HG03378 (cell line): Measurements from ENCODE around the gene GSTM1.
"Not testable (repeated sequence)": the region's sequence is repeated elsewhere in the genome, so short reads cannot be mapped to it uniquely, and the experiment has no call there.

Experiments
- ATAC-seq: cut with Tn5 transposase; IDR thresholded peaks from one replicate; pipeline ENCODE4 v1.9.1; 2021; ENCODE audit warnings: mild to moderate bottlenecking, moderate library complexity; ENCODE audit not compliant: unreplicated experiment

GSTM1 gene

DNA sequence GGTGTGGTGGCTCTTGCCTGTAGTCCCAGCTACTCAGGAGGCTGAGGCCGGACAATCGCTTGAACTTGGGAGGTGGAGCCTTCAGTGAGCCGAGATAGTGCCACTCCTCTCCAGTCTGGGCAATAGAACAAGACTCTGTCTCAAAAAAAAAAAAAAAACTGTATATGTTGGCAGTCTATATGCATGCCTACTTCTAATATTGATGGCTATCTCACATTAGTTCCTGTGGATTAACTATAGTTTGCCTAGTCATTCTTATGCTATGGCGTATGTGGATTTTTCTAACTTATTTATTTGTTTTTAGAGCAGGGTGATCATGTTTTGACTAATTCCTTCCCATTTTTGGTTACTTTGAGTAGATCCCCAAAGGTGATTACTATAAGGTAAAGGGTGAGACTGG, 9.4 kb downstream of the GSTM1 start:
- ATAC-seq = no peak

DNA sequence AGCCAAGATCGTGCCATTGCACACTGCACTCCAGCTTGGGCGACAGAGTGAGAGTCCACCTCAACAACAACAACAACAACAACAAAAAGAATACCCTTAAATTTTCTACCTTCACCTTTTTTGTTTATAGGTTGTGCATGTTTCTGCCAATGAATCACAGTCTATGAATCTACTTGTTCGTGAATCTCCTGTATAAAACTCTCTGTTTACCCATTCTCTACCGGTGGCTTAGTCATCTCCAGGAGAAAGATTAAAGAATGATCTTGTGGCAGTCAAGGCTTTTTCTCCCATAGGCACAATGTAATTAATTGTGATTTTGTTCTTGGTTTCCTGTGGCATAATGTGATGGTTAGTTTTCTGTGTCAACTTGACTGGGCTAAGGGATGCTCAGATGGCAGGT, 10.2 kb downstream of the GSTM1 start:
- ATAC-seq = not testable (repeated sequence)

DNA sequence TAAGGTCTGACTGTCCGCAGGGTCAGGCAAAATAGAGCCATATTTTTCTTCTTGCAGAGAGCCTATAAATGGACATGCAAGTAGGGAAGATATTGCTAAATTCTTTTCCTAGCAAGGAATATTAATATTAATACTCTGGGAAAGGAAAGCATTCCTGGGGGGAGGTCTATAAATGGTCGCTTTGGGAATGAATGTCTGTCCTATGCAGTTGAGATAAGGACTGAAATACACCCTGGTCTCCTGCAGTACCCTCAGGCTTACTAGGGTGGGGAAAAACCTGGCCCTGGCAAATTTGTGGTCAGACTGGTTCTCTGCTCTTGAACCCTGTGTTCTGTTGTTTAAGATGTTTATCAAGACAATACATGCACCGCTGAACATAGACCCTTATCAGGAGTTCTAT, 15.3 kb downstream of the GSTM1 start:
- ATAC-seq = not testable (repeated sequence)

DNA sequence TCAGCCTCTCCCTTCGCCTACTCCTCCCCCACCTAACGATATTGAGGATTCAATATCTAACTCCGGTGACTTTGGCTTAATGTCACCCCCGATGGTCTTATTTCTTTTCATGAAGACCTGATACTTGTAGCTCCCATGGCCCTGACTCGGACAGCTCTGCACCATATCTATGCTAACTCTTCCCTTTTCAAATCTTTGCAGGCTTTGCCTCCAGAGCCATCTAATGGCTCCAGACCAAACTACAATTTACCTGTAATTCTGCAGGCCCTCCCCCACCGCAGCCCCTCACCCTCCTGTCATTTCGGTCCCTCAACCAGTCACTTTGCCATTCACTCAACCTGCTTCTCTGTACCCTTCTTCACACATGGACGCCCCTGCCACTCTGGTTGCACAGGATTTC, 16.6 kb downstream of the GSTM1 start:
- ATAC-seq = no peak

DNA sequence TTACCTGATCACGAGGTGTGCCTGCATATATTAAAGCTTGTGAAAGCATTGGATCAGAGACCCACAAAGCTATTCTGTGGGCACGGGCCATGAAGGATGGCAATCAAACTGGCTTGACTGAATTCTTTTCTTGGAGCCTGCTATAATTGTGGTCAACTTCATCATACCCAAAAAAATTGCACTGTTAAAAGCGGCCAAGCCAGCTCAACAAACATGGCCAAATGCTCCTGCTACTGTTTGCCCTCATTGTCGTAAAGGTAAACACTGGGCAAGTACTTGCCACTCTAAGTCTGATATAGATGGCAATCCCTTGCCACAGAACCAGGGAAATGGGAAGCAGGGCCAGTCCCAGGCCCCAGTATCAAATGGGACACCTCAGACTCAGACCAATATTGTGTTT, 17.8 kb downstream of the GSTM1 start:
- no peak for ATAC-seq

DNA sequence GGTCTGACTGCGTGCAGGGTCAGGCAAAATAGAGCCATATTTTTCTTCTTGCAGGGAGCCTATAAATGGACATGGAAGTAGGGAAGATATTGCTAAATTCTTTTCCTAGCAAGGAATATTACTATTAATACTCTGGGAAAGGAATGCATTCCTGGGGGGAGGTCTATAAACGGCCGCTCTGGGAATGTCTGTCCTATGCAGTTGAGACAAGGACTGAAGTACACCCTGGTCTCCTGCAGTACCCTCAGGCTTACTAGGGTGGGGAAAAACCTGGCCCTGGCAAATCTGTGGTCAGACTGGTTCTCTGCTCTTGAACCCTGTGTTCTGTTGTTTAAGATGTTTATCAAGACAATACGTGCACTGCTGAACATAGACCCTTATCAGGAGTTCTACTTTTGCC, 21.3 kb downstream of the GSTM1 start:
- not testable (repeated sequence) for ATAC-seq

DNA sequence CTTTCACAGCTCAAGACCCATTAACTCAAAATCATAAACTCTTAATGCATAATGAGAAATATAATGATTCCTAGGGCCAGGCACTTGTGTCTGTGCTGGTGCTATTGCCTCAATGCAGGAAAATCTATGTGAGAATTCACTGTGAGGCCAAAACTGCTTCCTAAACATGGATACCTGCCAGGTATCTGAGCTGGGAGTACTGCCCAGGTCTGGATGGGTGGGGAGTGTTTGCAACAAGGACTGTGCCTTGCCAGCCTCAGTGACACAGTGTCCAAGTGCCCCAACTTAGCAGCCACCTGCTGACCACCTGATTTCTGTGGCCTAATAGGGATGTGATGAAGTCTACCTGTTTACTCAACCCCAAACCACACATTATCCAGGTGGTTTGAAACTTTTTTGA, 22.2 kb downstream of the GSTM1 start:
- ATAC-seq = not testable (repeated sequence)

DNA sequence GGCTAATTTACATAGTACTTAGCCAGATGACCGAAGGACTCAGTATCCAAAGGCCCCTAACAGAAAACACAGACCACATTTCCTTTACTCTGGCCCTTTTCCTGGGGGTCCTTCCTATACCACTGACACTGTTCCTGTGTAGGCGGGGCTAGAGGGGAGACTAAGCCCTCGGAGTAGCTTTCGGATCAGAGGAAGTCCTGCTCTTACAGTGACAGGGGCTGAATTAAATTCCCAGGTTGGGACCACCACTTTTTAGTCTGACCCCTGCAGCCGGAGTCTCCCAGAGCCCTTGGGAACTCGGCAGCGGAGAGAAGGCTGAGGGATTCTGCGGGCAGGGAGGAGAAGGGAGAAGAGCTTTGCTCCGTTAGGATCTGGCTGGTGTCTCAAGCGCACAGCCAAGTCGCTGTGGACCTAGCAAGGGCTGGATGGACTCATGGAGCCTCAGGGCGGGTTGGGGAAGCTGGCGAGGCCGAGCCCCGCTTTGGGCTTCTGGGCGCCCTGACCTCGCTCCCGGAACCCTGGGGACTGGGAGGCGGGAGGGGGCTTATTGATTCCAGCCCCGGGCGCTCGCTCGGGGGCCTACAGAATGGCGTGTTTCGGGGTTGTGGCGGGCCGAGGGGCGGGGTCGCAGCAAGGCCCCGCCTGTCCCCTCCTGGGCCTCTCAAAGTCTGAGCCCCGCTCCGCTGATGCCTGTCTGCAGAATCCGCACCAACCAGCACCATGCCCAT, 24.1 kb downstream of the GSTM1 start, which contains the start of gene GSTM5:
Gene GSTM5, plus strand, starts transcription at position 659 of the 728 bp plus-strand sequence. Its CDS starts 62 bp downstream, at position 721.
- not testable (repeated sequence) for ATAC-seq

DNA sequence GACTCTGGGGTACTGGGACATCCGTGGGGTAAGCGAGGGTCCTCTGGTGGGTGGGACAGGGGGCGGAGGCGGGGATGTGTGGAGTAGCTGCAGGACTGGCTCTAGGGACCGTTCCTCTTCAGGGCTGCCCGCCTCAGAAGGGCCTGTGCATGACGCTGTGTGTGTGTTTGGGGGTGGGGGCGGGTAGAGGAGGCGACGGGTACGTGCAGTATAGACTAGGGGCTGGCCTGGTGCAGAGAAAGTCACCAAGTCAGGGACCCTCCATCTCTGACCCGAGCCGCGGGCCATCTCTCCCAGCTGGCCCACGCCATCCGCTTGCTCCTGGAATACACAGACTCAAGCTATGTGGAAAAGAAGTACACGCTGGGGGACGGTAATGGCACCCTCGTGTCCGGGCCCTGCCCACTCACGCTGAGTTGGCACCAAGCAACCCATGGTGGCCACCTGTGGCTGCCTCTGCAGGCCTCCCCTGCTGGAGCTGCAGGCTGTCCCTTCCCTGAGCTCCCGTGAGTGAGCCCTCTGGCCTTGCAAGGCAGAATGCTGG, 24.8 kb downstream of the GSTM1 start:
- no peak for ATAC-seq

DNA sequence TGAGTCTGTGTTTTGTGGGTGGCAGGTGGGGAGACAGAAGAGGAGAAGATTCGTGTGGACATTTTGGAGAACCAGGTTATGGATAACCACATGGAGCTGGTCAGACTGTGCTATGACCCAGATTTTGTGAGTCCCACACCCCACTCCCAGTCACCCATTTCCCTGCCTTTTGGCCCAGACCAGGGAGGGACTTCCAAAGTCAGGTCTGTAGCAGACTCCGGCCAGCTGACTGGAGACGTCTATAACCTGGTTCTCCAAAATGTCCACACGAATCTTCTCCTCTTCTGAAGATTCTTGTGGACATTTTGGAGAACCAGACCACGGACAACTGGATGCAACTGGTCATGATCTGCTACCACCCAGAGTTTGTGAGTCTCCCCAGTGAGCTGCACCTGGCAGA, 26.0 kb downstream of the GSTM1 start:
- no peak for ATAC-seq

DNA sequence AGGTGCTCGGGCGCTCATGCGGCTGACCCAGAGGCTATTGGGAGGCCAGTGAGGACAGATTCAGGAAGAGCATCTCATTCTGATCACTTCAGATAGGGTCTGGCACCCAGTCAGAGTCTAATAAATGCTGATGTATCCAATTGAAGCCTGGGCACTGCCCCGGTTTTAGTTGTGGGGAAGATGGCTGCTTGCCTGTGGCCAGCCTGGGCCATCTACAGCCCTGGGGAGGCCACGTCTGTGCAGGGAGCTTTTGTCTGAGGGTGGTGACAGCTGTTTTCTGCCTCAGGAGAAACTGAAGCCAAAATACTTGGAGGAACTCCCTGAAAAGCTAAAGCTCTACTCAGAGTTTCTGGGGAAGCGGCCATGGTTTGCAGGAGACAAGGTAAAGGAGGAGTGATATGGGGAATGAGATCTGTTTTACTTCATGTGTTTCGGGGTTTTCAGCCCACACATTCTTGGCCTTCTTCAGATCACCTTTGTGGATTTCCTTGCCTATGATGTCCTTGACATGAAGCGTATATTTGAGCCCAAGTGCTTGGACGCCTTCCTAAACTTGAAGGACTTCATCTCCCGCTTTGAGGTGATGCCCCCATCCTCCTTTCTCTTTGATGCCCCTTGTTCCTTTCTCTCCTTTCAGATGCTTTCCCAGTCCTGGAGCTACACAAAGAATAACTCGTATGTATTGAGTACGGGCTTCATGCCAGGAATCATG, 27.2 kb downstream of the GSTM1 start:
- ATAC-seq = no peak

DNA sequence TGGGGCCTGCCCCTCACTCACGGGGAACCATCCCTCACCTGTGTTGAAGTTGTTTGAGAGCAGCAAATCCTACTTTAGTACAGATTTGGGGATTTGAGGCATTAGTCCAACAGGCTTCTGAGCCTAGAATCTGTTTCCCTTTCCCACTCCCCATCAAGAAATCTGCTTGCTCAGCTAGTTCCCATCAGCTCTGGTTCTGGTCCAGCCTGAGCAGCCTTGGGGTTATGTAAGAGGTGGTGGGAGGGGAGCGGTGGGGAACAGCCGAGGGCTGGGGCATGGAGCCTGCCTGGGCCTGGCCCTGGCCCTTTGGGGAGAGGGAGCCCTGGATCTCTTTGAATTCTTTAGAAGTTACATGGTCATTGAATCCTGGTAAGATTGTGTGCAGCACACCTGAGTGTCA, 28.5 kb downstream of the GSTM1 start:
- ATAC-seq = no peak

DNA sequence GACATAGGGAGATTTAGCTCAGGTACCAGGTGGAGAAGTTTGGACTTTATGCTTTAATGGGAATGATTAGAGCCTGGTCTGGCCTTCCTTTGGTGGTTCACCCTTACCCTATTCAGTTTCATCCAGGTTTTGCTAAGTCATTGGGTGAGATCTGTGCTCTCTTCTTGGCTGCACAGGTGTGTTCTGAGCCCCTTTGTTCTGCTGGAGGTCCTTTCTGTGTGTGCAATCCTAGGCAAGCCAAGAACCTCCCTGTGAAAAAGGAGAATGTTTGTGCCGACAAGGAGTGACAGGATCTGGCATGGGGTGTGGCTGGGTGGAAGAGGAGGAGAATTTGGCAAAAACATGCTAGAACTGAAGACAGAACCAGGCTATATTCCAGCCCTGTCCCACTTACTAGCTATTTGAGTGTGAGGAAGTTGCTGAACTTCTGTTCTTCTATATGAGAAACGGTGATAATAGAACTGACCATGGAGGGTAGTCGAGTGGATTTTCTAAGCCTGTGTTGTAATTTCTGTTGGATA, 29.0 kb downstream of the GSTM1 start:
- no peak for ATAC-seq

DNA sequence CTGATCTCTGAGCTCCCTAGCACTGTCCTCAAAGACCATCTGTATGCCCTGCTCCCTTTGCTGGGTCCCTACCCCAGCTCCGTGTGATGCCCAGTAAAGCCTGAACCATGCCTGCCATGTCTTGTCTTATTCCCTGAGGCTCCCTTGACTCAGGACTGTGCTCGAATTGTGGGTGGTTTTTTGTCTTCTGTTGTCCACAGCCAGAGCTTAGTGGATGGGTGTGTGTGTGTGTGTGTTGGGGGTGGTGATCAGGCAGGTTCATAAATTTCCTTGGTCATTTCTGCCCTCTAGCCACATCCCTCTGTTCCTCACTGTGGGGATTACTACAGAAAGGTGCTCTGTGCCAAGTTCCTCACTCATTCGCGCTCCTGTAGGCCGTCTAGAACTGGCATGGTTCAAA, 30.1 kb downstream of the GSTM1 start:
- no peak for ATAC-seq

DNA sequence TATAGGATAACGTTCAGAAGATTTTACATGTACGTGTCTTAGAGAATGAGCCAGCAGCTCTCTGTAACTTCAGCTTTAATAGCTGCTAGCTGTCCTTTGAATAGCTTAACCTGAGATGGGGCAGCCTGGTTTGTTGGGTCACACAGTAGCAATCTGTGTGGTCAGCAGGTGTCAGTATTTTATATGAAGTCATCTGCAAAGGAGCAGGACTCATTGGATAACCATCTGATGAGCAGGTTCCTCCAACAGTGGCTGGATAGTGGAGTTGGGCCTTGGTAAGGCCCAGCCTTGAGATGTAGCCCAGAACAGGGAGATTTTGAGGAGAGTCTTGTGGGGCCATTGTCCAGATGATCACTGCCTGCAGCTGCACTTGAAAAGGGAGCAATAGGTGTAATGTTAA, 30.9 kb downstream of the GSTM1 start:
- no peak for ATAC-seq

DNA sequence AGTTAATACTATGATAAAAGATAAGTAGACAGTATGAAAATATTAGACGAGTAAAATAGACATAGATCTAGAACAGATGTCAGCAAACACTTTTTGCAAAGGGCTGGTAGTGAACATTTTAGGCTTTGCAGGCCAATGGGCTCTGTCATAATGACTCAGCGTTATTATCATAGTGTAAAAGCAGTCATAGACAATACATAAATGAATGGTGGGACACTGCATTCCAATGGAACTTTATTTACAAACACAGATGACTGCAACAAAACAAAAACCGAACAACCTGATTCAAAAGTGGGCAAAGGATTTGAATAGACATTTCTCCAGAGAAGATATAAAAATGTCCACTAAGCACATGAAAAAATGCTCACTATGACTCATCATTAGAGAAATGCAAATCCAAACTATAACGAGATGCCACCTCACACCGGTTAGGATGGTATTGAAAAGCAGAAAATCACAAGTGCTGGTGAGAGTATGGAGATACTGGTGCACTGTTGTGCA, 31.8 kb downstream of the GSTM1 start:
- ATAC-seq = peak; percentile 59

DNA sequence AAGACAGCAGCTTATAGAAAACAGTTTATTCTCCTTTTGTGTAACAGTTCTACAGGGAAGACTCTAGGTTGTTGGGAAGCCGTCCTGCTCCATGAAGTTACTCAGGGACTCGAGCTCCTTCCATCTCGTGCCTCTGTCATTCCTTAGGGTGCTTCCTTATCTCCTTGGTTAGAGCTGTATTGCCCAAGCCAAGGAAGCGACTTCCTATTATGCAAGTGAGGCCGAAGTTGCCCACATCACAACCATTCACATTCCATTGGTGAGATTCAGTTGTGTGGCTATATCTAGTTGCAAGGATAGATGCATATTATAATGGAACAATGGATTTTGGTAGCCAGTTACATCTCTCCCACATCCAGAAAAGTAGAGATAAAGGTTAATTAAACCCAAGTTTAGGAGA, 33.4 kb downstream of the GSTM1 start:
- no peak for ATAC-seq

DNA sequence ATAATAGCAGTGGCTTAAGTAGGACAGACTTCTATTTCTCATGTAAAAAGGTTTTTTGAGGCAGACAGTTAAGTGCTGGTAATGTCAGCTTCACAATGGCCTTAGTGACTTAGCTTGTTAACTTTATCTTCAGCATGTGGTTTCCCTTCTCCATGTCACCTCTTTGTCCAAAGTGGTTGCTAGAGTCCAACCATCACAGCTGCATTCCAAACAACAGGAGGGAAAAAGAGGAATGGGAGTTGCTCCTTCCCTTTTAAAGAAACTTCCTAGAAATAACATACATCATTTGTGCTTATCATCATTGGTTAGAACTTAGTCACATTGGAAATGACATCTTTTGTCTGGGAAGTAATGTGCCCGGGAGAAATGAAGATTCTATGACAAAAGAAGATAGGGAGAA, 34.4 kb downstream of the GSTM1 start:
- no peak for ATAC-seq

DNA sequence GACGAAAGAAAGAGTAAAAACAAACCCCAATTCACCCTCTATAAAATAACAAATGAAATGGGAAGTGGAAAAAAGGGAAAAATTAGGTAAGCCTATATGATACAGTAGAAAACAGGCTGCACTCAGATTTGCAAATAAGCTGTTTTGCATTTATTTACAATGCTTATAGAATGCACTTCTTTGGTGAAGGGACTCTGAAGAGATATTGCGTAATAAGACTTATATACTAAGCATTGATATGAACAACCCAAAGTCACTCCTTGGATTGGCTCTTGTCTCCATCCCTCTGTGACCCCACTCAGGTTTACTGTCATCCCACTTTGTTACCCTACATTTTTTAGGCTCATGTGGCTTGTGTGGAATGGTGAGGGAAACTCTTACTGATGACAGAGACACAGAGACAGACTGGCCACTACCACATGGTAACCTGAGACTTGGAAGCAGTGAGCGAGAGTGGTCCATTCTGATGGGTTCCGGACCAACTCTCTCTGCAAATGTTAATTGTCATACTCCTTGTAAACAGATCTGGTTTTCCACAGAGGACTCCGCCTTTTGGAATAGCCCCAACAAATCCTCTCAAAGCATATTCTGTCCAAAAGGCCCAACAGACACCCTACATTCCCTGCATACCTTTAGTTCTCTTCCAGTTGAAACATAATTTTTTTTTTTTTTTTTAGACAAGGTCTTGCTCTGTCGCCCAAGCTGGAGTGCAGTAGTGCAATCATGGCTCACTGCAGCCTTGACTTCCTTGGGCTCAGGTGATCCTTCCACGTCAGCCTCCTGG, 35.5 kb downstream of the GSTM1 start:
- ATAC-seq = no peak

DNA sequence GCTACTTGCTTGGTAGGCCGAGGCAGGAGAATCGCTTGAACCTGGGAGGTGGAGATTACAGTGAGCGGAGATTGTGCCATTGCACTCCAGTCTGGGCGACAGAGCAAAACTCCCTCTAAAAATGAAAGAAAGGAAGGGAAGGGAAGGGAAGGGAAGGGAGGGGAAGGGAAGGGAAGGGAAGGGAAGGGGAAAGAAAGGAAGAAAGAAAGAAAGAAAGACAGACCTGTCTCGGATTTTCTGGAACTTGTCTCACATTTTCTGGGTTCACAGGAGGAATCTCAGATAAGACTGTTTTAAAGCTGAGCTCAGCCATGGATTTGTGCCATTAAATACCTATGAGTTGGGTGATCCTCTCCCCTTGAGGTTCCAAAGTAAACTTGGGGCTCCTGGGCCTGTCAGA, 37.3 kb downstream of the GSTM1 start:
- no peak for ATAC-seq

DNA sequence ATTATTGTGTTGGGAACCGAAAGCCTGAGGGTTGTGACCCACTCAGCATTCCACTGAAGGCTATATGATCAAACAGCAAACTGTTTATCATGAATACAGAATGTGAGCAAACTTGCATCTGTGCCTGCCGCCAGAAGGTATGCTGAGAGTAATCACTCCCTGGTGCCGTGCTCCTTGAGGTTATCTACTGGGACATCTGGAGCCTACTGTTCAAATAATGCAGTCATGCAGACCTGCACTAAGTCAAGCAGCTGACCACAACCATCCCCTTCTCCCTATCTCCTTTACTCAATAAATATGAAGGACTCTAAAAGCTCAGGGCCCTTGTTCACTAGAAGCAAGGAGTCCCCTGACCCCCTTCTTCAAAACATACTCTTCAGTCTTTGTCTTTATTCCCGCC, 37.9 kb downstream of the GSTM1 start:
- ATAC-seq = no peak
